Muscle of back (tissue), 13 donors: ENCODE data around the gene MYOF. TPM values are rescaled to one million over a fixed set of nuclear protein-coding genes. Genes with fewer than 3 reads are reported as not detected.

Experiments used
- DNase-seq, 3 donors: peaks; one replicate each; pipeline versions ENCODE4 v3.0.0 to v3.0.0-alpha.2; 2013
- long read RNA-seq, 9 donors: transcript quantifications; one replicate each; lab custom pipeline, GENCODE V29; 2026
- polyA plus RNA-seq, 10 donors: library from polyadenylated mRNA; unstranded; fragments of 120-200 nt; gene quantifications; one replicate each; pipeline ENCODE4 v1.2.1, GENCODE V29; 2013; ENCODE audit not compliant: insufficient read length in 10 of 10

MYOF gene, protein sequence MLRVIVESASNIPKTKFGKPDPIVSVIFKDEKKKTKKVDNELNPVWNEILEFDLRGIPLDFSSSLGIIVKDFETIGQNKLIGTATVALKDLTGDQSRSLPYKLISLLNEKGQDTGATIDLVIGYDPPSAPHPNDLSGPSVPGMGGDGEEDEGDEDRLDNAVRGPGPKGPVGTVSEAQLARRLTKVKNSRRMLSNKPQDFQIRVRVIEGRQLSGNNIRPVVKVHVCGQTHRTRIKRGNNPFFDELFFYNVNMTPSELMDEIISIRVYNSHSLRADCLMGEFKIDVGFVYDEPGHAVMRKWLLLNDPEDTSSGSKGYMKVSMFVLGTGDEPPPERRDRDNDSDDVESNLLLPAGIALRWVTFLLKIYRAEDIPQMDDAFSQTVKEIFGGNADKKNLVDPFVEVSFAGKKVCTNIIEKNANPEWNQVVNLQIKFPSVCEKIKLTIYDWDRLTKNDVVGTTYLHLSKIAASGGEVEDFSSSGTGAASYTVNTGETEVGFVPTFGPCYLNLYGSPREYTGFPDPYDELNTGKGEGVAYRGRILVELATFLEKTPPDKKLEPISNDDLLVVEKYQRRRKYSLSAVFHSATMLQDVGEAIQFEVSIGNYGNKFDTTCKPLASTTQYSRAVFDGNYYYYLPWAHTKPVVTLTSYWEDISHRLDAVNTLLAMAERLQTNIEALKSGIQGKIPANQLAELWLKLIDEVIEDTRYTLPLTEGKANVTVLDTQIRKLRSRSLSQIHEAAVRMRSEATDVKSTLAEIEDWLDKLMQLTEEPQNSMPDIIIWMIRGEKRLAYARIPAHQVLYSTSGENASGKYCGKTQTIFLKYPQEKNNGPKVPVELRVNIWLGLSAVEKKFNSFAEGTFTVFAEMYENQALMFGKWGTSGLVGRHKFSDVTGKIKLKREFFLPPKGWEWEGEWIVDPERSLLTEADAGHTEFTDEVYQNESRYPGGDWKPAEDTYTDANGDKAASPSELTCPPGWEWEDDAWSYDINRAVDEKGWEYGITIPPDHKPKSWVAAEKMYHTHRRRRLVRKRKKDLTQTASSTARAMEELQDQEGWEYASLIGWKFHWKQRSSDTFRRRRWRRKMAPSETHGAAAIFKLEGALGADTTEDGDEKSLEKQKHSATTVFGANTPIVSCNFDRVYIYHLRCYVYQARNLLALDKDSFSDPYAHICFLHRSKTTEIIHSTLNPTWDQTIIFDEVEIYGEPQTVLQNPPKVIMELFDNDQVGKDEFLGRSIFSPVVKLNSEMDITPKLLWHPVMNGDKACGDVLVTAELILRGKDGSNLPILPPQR (N-terminal part only)
- 10 to 100 TPM; 41.5 to 94.2 (median 59.9) TPM for polyA plus RNA-seq
- long read RNA-seq, donor 1, partial matches to known transcripts = 7 of 7 reads
- long read RNA-seq, donor 1, other reads (novel, unspliced or antisense) = 0 of 7 reads
- long read RNA-seq, donor 2, partial matches to known transcripts = 8 of 9 reads
- long read RNA-seq, donor 2, other reads (novel, unspliced or antisense) = 0 of 9 reads
- long read RNA-seq, donor 3 = 0 reads
- long read RNA-seq, donor 4 = 0 reads
- long read RNA-seq, donor 5, partial matches to known transcripts = 0 of 1 reads
- long read RNA-seq, donor 5, other reads (novel, unspliced or antisense) = 0 of 1 reads
- long read RNA-seq, donor 6, partial matches to known transcripts = 19 of 21 reads
- long read RNA-seq, donor 6, other reads (novel, unspliced or antisense) = 0 of 21 reads
- long read RNA-seq, donor 7, partial matches to known transcripts = 9 of 11 reads
- long read RNA-seq, donor 7, other reads (novel, unspliced or antisense) = 0 of 11 reads
- long read RNA-seq, donor 8, partial matches to known transcripts = 17 of 20 reads
- long read RNA-seq, donor 8, other reads (novel, unspliced or antisense) = 0 of 20 reads
- long read RNA-seq, donor 9 = 0 reads

- DNase-seq = peak; percentile 87 to 93 (median 89)
Measured at GRCh38 chr10:93482145-93482834, at the start of gene MYOF. MYOF (minus strand) TSS chr10:93482334; CDS start chr10:93482194, 140 bp downstream.

DNA sequence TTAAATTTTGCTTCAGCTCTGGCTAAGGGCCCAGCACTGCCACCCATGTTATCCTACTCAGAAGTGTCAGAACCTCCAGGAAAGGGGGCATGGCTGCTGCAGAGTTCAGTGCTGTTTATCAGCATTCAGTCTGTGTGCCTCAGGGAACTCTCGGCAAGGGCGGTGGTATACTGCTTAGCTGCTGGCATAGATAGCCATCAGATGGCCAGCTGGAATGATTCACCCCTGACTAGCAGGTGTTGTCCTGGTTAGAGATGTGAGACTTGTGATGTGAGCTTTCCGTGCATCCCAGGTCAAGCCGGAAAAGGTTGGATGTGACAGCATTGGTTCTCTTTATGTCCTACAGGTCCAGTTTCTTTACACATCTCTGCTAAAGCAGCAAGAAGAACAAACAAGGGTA lies 36.4 kb upstream of the MYOF start:
- DNase-seq = no peak

GRCh38 chr10:93516006-93516380 lies 33.9 kb upstream of the MYOF start:
- no peak for DNase-seq

DNA sequence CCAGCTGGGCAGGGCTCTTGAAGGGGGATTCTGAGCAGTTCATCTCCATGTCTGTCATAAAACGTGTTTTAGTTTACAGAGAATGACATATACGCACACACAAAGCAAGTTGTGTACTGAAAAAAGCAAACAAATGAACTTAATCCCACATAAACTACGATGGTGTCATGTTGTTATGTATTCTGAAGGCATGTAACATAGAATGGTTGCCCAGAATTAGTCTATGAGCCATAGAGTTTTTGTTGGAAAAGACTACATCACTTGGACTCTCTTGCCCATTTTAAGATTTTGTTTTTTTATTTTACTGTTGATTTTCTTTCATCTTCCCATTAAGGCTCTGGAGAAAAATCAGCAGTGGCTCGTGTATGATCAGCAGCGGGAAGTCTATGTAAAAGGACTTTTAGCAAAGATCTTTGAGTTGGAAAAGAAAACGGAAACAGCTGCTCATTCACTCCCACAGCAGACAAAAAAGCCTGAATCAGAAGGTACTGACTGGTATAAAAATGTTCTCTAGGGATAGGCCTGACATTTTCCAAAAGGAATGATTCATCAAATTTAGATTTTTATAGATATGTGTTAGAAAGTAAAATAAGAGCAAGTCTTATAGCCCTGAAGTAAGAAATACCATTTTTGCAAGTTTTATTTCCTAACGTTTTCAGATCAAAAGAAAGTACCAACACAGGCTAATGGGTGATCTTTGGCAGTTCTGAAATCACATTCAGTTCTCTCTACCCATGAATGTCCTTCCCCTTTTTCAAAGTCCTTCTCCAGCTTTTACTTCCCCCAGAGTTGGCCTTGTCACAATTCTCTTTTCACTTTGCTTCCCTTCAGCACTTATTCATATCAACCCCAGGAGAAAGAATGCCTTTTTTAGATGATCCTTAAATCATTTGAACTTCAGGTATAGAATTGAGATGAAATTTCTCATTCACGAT lies 33.2 kb upstream of the MYOF start:
- peak in 1 of 3 donors; percentile 17 for DNase-seq

DNA sequence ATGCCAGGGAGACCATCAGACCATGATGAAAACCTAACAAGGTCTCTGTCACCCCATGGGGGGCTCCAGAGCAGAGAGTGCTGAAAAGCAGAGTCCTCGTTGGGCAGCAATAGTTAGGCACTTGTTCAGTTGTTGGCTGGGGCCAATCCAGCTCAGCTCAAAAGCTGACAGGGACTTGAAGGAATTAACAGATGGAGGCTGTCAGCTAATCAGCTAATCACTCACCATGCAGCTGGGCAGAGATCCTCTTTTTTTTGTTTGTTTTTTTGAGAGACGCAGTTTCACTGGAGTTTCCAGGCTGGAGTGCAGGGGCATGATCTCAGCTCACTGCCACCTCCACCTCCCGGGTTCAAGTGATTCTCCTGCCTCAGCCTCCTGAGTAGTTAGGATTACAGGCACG lies 32.4 kb upstream of the MYOF start:
- no peak for DNase-seq

- DNase-seq = no peak
Measured at GRCh38 chr10:93513091-93513490, 31.0 kb upstream of the MYOF start.

- DNase-seq = no peak
Measured at GRCh38 chr10:93512565-93512964, 30.4 kb upstream of the MYOF start.

GRCh38 chr10:93509816-93510215 lies 27.7 kb upstream of the MYOF start:
- DNase-seq = no peak

- no peak for DNase-seq
Measured at GRCh38 chr10:93505075-93505474, 22.9 kb upstream of the MYOF start.

DNA sequence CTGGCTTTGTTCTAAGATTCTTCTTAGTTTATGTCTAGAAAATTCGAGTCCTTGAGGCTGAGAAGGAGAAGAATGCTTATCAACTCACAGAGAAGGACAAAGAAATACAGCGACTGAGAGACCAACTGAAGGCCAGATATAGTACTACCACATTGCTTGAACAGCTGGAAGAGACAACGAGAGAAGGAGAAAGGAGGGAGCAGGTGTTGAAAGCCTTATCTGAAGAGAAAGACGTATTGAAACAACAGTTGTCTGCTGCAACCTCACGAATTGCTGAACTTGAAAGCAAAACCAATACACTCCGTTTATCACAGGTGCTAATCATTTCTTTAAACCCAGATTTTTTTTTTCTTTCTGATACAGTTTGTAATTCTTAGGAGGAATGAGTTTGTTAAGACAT lies 20.9 kb upstream of the MYOF start:
- DNase-seq = no peak

GRCh38 chr10:93501650-93502049 lies 19.5 kb upstream of the MYOF start:
- no peak for DNase-seq

DNA sequence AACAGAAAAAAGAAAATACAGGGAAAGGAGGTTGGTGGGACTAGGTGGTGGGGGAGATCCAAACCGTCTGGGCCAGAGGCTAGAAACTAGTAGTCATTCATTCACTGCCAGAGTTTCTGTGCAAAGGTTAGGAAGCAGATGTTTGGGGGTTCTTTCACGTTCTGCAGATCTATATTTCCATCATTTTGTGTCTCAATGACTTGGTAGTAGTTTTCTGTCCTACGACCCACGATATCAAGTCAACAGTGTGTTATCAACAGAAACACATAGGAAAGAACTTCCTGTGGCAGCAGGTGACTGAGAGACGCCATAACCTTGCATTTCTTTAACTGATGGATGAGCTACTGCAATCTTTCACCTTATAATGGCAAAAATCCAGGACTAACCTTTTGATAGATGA lies 16.0 kb upstream of the MYOF start:
- DNase-seq = no peak

DNA sequence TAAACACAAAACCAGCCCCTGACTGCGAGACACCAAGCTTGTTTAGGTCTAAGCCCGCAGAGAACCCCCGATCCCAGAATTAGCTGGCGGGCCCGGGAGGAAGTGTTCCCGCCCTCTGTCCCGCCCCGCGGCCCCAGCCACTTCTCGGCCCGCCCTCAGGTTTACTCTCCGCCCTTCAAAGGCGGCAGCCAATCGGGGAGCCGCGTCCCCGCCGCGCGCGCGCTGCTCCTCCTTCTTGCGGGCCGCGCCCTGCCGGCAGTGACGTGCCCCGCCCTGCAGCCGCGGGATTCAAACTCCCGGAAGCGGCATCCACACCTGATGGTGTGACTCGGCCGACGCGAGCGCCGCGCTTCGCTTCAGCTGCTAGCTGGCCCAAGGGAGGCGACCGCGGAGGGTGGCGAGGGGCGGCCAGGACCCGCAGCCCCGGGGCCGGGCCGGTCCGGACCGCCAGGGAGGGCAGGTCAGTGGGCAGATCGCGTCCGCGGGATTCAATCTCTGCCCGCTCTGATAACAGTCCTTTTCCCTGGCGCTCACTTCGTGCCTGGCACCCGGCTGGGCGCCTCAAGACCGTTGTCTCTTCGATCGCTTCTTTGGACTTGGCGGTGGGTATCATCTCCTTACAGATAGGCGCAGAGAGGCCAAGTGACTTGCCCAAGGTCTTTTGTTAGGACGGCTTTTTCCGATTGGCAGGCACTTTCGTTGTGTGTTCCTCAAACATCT lies 14.3 kb upstream of the MYOF start, which contains the start of gene CEP55:
TSS of gene CEP55 (plus strand) at position 291 of the 720 bp plus-strand sequence. CDS start 3,440 bp downstream, outside the sequence.
- DNase-seq = peak; percentile 95 to 98 (median 95)

GRCh38 chr10:93495654-93496321 lies 13.7 kb upstream of the MYOF start:
- peak in 2 of 3 donors; percentile 40 to 72 for DNase-seq

DNA sequence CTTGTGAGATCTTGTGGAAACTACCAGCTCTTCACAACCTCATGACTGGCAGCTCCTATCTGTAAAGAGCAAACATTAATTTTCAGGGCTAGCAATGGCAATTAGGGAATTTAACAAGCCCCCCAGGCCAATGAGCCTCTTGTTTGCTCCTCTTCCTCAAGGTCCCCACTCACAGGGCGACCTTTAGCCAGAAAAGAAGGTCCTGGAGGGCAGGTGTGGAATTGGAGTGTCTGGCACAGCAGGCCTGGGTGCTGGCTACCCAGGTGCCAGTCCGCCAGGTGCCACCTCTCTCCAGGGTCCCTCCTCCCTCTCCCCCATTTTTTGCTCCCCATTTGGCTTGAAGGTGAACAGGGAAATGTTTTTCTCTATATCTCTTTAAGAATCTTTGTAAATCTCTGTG lies 12.4 kb upstream of the MYOF start:
- no peak for DNase-seq

- DNase-seq = no peak
Measured at GRCh38 chr10:93493162-93493561, 11.0 kb upstream of the MYOF start.

- DNase-seq = no peak
Measured at GRCh38 chr10:93491602-93492121, 9.5 kb upstream of the MYOF start.
